HCT116 (cell line): ENCODE results near the gene FANCD2. TPM values are rescaled to one million over a fixed set of nuclear protein-coding genes. Genes with fewer than 3 reads are reported as not detected.

ENCODE experiments used
- ATAC-seq: fragments of 200-7000 bp; cut with Tn5 transposase; 2 replicates; pipeline ENCODE4 v1.9.1; 2020; ENCODE audit warnings: mild to moderate bottlenecking, moderate library complexity
- BruUV-seq: library from RNA; stranded (reverse); fragments of 400-500 nt; replicated peaks from 2 replicates; lab custom pipeline; 2021; lab: Mats Ljungman, UMichigan
- CTCF ChIA-PET: fragments of 300-600 bp; sonication (Branson Sonifier 250); formaldehyde crosslinking; loops from one replicate; lab custom pipeline; 2021; ENCODE audit warnings: antibody characterized with exemption; lab: Charles Lee
- POLR2A ChIA-PET: fragments of 300-600, 350-600 bp; sonication (Branson Sonifier 250); formaldehyde crosslinking; loops from one replicate; lab custom pipeline; 2021; ENCODE audit warnings: antibody characterized with exemption; lab: Charles Lee
- RAD21 ChIA-PET, 2 experiments: fragments of 300-600 bp; sonication (Branson Sonifier 250); formaldehyde crosslinking; loops; one replicate each; lab custom pipeline; 2023; ENCODE audit warnings: low total read pairs in 2 of 2; ENCODE audit not compliant: uncharacterized antibody in 2 of 2, unreplicated experiment in 2 of 2, low non-redundant PET in 1 of 2; lab: Charles Lee
- DNase-seq: peaks from one replicate; pipeline ENCODE4 v3.0.0-alpha.2; 2010; ENCODE audit warnings: low read depth, low spot score
- H2AFZ ChIP-seq: fragments of 200-600 bp; shearing (Covaris generic), sonication (generic); 2 replicates; pipeline ENCODE4 v1.6.1; 2017; ENCODE audit warnings: low read depth, mixed run types, mixed read lengths, antibody characterized with exemption, low read length; ENCODE audit not compliant: poor library complexity, severe bottlenecking
- H3K27ac ChIP-seq: 2 replicates; pipeline ENCODE4 v1.5.1; 2012; ENCODE audit warnings: low read depth, low read length
- H3K27me3 ChIP-seq: fragments of 200-600 bp; sonication (generic); 2 replicates; pipeline ENCODE4 v1.6.1; 2016; ENCODE audit warnings: mixed run types, low read length, mixed read lengths; ENCODE audit not compliant: insufficient read depth
- H3K36me3 ChIP-seq, 2 experiments: fragments of 200-500 bp in 1 of 2; fragments of 200-600 bp in 1 of 2; sonication (Bioruptor generic) in 1 of 2; sonication (generic) in 1 of 2; 2 replicates each; pipeline versions ENCODE4 v1.5.1 to v1.6.1; 2014 to 2016; ENCODE audit warnings: low read length in 2 of 2, inconsistent platforms in 1 of 2, mixed read lengths in 1 of 2, mixed run types in 1 of 2; ENCODE audit not compliant: insufficient read depth in 2 of 2, control insufficient read depth in 1 of 2
- H3K4me1 ChIP-seq, 2 experiments: fragments of 200-600 bp in 1 of 2; sonication (generic) in 1 of 2; 2 replicates each; pipeline versions ENCODE4 v1.5.1 to v1.6.1; 2012 to 2017; ENCODE audit warnings: low read length in 2 of 2, inconsistent platforms in 1 of 2, mild to moderate bottlenecking in 1 of 2, mixed read lengths in 1 of 2, mixed run types in 1 of 2, moderate library complexity in 1 of 2; ENCODE audit not compliant: insufficient read depth in 2 of 2, control insufficient read depth in 1 of 2
- H3K4me2 ChIP-seq: fragments of 200-600 bp; sonication (generic); 2 replicates; pipeline ENCODE4 v1.6.1; 2017; ENCODE audit warnings: mixed run types, low read length, mixed read lengths
- H3K4me3 ChIP-seq, 2 experiments: fragments of 200-600 bp in 1 of 2; sonication (generic) in 1 of 2; replicated peaks in 1 of 2; 2 replicates each; pipeline ENCODE4 v1.5.1; 2011 to 2016; ENCODE audit warnings: low read length in 2 of 2, control low read depth in 1 of 2, low read depth in 1 of 2, mild to moderate bottlenecking in 1 of 2, mixed read lengths in 1 of 2, mixed run types in 1 of 2
- H3K79me2 ChIP-seq: fragments of 200-600 bp; sonication (generic); 2 replicates; pipeline ENCODE4 v1.6.1; 2017; ENCODE audit warnings: mild to moderate bottlenecking, mixed run types, low read length, moderate library complexity, mixed read lengths; ENCODE audit not compliant: insufficient read depth
- H3K9ac ChIP-seq: fragments of 200-600 bp; sonication (generic); 2 replicates; pipeline ENCODE4 v1.6.1; 2016; ENCODE audit warnings: low read length, mixed read lengths
- H3K9me2 ChIP-seq: fragments of 200-600 bp; sonication (generic), shearing (Covaris generic); 2 replicates; pipeline ENCODE4 v1.6.1; 2017; ENCODE audit warnings: mixed run types, mild to moderate bottlenecking, moderate library complexity; ENCODE audit not compliant: insufficient read depth
- H3K9me3 ChIP-seq, 2 experiments: fragments of 200-500 bp in 1 of 2; fragments of 200-600 bp in 1 of 2; sonication (Bioruptor generic) in 1 of 2; sonication (generic) in 1 of 2; 2 replicates each; pipeline ENCODE4 v1.6.1; 2014 to 2017; ENCODE audit warnings: low read length in 2 of 2, mixed read lengths in 2 of 2, inconsistent platforms in 1 of 2, low read depth in 1 of 2, mild to moderate bottlenecking in 1 of 2, mixed run types in 1 of 2, moderate library complexity in 1 of 2; ENCODE audit not compliant: control insufficient read depth in 1 of 2, insufficient read depth in 1 of 2
- H4K20me1 ChIP-seq: fragments of 200-600 bp; sonication (generic), shearing (Covaris generic); 2 replicates; pipeline ENCODE4 v1.6.1; 2017; ENCODE audit warnings: mixed run types, mild to moderate bottlenecking, moderate library complexity; ENCODE audit not compliant: insufficient read depth
- CBX3 ChIP-seq: IDR thresholded peaks from 2 replicates; pipeline ENCODE4 v1.6.1; 2012; ENCODE audit warnings: low read depth
- EGR1 ChIP-seq: IDR thresholded peaks from 2 replicates; pipeline ENCODE4 v1.6.1; 2012; ENCODE audit warnings: low read depth
- EZH2phosphoT487 ChIP-seq: fragments of 200-600 bp; IDR thresholded peaks from 2 replicates; pipeline ENCODE4 v1.6.1; 2018; ENCODE audit warnings: antibody characterized with exemption, borderline replicate concordance
- FOSL1 ChIP-seq: IDR thresholded peaks from 2 replicates; pipeline ENCODE4 v1.6.1; 2012; ENCODE audit warnings: low read depth
- JUND ChIP-seq: IDR thresholded peaks from 2 replicates; pipeline ENCODE4 v1.6.1; 2012
- POLR2A ChIP-seq: IDR thresholded peaks from 2 replicates; pipeline ENCODE4 v1.7.0; 2011; ENCODE audit warnings: borderline replicate concordance; ENCODE audit not compliant: insufficient read depth, insufficient read length; ENCODE audit errors: extremely low read depth
- RAD21 ChIP-seq: IDR thresholded peaks from 2 replicates; pipeline ENCODE4 v1.6.1; 2012; ENCODE audit warnings: low read depth, mild to moderate bottlenecking
- SIN3A ChIP-seq: IDR thresholded peaks from 2 replicates; pipeline ENCODE4 v1.6.1; 2012; ENCODE audit warnings: low read depth
- TCF7L2 ChIP-seq: IDR thresholded peaks from 2 replicates; pipeline ENCODE4 v1.7.0; 2011; ENCODE audit warnings: borderline replicate concordance, inconsistent platforms; ENCODE audit not compliant: insufficient read depth, insufficient read length; ENCODE audit errors: extremely low read depth
- YY1 ChIP-seq: IDR thresholded peaks from 2 replicates; pipeline ENCODE4 v1.6.1; 2011; ENCODE audit warnings: low read length, low read depth, moderate library complexity, mild to moderate bottlenecking; ENCODE audit not compliant: insufficient replicate concordance; ENCODE audit errors: extremely low read depth
- ZFX ChIP-seq: fragments of 450-650 bp; IDR thresholded peaks from 2 replicates; pipeline ENCODE4 v1.6.1; 2017
- ZNF274 ChIP-seq: fragments of 200-500 bp; sonication (Bioruptor generic); IDR thresholded peaks from 2 replicates; pipeline ENCODE4 v1.6.1; 2014; ENCODE audit warnings: mild to moderate bottlenecking, low read depth, low read length, inconsistent platforms
- intact Hi-C: fragments of 100-400 bp; cut with micrococcal nuclease; formaldehyde crosslinking; loops from 2 replicates; pipeline ENCODE4 v1.10.0; 2022
- total RNA-seq: library from RNA; stranded (reverse); gene quantifications from one replicate; pipeline ENCODE4 v1.2.1, GENCODE V29; 2021; ENCODE audit not compliant: unreplicated experiment
- TF ChIP-seq, protein P1 (sequence below): IDR thresholded peaks from 2 replicates; pipeline ENCODE4 v1.6.1; 2012
- TF ChIP-seq, protein P2 (sequence below): IDR thresholded peaks from 2 replicates; pipeline ENCODE4 v1.6.1; 2011; ENCODE audit warnings: mild to moderate bottlenecking, low read length, moderate library complexity; ENCODE audit not compliant: insufficient replicate concordance; ENCODE audit errors: extremely low read depth
- TF ChIP-seq, protein P3 (sequence below): IDR thresholded peaks from 2 replicates; pipeline ENCODE4 v1.6.1; 2012; ENCODE audit warnings: low read depth

FANCD2 gene
- total RNA-seq, 1 experiment from 2014 or later, result 50.0 TPM

DNA sequence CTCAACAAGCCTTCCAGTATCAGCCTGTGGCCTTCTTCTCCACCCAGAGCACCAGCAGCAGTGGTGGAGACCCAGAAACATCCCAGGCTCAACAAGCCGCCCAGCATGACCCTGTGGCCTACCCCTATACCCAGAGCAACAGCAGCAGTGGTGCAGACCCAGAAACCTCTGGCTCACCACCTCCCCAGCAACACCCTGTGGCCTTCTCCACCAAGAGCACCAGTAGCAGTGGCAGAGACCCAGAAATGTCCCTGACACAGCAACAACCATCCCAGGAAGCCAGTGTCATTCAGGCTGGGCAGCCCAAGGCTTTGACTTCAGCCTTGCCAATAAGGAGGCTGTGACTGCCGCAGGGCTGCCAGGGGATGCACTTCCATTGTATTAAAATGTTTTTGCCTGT, 23.3 kb upstream of the FANCD2 start:
- intact Hi-C loops, result no loop called here
- no peak for TF ChIP-seq EZH2phosphoT487
- no peak for TF ChIP-seq SIN3A
- TF ChIP-seq ZNF274, result no peak
- ChIA-PET CTCF (no interaction called here), RAD21 (no interaction called here), POLR2A (no interaction called here)
- Histone ChIP-seq H3K27ac (no peak overlapping the region), H3K4me1 (no peaks in the 10 kb centered on the region), H3K9ac (no peak overlapping the region), H3K4me3 (no peak overlapping the region), H2AFZ (no peak overlapping the region), H3K27me3 (no peaks in the 10 kb centered on the region), H3K36me3 (peaks cover 5 to 31% of the 10 kb centered on the region in 2 experiments; a peak in 3 of 4 replicates), H4K20me1 (peaks cover 3% of the 10 kb centered on the region; the same call in 1 of the 2 replicates), H3K9me2 (no peaks in the 10 kb centered on the region), H3K79me2 (peaks cover 28% of the 10 kb centered on the region), H3K9me3 (no peaks in the 10 kb centered on the region), H3K4me2 (no peak overlapping the region)
- ATAC-seq (no peak), DNase-seq (no peak)
- BruUV-seq, result no TSS peak

DNA sequence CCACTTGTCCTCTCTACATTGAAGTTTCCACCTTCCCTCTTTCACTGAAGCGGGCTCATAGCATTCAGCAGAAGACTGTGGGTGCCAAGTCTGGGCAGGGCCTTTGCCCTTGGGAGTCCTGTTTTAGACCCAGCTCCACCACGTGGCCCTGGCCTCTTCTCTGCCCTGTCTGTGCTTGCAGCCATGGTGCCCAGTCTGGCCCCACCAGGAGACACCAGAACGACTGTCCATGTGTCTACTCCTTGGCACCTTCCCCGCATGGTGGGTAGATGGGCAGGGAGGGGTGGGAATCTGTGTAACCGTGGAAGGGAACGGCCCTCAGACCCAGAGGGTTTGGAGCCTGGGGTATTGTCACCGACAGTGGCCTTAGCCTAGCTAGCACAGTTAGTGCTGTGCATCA, 21.7 kb upstream of the FANCD2 start:
- no peak for DNase-seq
- no peak overlapping the region for H3K9ac ChIP-seq
- no peaks in the 10 kb centered on the region for H3K27me3 ChIP-seq
- RAD21 ChIA-PET, result no interaction called here
- TF ChIP-seq, protein P1, sequence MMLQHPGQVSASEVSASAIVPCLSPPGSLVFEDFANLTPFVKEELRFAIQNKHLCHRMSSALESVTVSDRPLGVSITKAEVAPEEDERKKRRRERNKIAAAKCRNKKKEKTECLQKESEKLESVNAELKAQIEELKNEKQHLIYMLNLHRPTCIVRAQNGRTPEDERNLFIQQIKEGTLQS, result no peak
- no peak for TF ChIP-seq TCF7L2
- TF ChIP-seq EZH2phosphoT487, result no peak
- TF ChIP-seq YY1, result no peak
- TF ChIP-seq JUND, result no peak
- TF ChIP-seq EGR1, result no peak
- TF ChIP-seq ZFX, result no peak
- TF ChIP-seq RAD21, result no peak
- no peak for TF ChIP-seq FOSL1
- TF ChIP-seq, protein P2, sequence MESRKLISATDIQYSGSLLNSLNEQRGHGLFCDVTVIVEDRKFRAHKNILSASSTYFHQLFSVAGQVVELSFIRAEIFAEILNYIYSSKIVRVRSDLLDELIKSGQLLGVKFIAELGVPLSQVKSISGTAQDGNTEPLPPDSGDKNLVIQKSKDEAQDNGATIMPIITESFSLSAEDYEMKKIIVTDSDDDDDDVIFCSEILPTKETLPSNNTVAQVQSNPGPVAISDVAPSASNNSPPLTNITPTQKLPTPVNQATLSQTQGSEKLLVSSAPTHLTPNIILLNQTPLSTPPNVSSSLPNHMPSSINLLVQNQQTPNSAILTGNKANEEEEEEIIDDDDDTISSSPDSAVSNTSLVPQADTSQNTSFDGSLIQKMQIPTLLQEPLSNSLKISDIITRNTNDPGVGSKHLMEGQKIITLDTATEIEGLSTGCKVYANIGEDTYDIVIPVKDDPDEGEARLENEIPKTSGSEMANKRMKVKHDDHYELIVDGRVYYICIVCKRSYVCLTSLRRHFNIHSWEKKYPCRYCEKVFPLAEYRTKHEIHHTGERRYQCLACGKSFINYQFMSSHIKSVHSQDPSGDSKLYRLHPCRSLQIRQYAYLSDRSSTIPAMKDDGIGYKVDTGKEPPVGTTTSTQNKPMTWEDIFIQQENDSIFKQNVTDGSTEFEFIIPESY, result no peak
- TF ChIP-seq CBX3, result no peak
- no peak for TF ChIP-seq POLR2A
- TF ChIP-seq, protein P3, sequence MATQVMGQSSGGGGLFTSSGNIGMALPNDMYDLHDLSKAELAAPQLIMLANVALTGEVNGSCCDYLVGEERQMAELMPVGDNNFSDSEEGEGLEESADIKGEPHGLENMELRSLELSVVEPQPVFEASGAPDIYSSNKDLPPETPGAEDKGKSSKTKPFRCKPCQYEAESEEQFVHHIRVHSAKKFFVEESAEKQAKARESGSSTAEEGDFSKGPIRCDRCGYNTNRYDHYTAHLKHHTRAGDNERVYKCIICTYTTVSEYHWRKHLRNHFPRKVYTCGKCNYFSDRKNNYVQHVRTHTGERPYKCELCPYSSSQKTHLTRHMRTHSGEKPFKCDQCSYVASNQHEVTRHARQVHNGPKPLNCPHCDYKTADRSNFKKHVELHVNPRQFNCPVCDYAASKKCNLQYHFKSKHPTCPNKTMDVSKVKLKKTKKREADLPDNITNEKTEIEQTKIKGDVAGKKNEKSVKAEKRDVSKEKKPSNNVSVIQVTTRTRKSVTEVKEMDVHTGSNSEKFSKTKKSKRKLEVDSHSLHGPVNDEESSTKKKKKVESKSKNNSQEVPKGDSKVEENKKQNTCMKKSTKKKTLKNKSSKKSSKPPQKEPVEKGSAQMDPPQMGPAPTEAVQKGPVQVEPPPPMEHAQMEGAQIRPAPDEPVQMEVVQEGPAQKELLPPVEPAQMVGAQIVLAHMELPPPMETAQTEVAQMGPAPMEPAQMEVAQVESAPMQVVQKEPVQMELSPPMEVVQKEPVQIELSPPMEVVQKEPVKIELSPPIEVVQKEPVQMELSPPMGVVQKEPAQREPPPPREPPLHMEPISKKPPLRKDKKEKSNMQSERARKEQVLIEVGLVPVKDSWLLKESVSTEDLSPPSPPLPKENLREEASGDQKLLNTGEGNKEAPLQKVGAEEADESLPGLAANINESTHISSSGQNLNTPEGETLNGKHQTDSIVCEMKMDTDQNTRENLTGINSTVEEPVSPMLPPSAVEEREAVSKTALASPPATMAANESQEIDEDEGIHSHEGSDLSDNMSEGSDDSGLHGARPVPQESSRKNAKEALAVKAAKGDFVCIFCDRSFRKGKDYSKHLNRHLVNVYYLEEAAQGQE, result no peak
- H3K79me2 ChIP-seq, result peaks cover 17% of the 10 kb centered on the region
- H2AFZ ChIP-seq, result no peak overlapping the region
- no peaks in the 10 kb centered on the region for H3K9me3 ChIP-seq
- no peaks in the 10 kb centered on the region for H3K9me2 ChIP-seq
- peaks cover 3% of the 10 kb centered on the region; the same call in 1 of the 2 replicates for H4K20me1 ChIP-seq
- intact Hi-C loops, result no loop called here
- peaks cover 0 to 22% of the 10 kb centered on the region in 2 experiments; a peak in 3 of 4 replicates for H3K36me3 ChIP-seq
- ATAC-seq, result no peak
- H3K4me1 ChIP-seq, result peaks cover 4 to 15% of the 10 kb centered on the region in 2 experiments
- no peak overlapping the region for H3K4me2 ChIP-seq
- no TSS peak for BruUV-seq
- H3K4me3 ChIP-seq, result no peak overlapping the region
- POLR2A ChIA-PET, result no interaction called here
- no peak overlapping the region for H3K27ac ChIP-seq
- CTCF ChIA-PET, result no interaction called here
